B cell (primary cell): ENCODE results near the gene STAT2.
"Not testable (repeated sequence)": the region's sequence is repeated elsewhere in the genome, so short reads cannot be mapped to it uniquely, and the experiment has no call there.

ENCODE experiments used
- EZH2 ChIP-seq: IDR thresholded peaks from 2 replicates; pipeline ENCODE4 v1.6.1; 2012; ENCODE audit warnings: borderline replicate concordance, low read depth, mild to moderate bottlenecking, moderate library complexity, low read length; ENCODE audit not compliant: insufficient read depth, poor library complexity, severe bottlenecking
- TF ChIP-seq, protein P1 (sequence below): fragments of 200-600 bp; IDR thresholded peaks from one replicate; pipeline ENCODE4 v1.8.0; 2022; ENCODE audit warnings: antibody characterized with exemption, mild to moderate bottlenecking

DNA sequence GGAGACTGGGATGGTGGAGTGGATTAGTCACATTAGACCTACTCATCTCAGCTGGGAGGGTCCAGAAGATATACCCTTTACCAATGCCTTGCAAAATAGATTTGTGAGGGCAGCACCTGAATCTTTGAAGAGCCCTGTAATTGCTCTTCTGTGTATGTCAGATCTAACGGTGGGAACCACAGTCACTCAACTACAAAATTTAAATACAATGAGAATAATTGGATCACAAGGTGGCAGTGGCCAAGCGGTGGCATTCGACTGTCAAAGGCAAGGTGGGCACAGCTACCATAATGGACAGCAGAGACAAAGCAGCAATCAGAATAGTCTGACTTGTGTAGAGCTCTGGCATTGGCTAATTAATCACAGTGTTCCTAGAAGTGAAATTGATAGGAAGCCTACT lies 39.6 kb upstream of the STAT2 start:
- TF ChIP-seq, protein P1, sequence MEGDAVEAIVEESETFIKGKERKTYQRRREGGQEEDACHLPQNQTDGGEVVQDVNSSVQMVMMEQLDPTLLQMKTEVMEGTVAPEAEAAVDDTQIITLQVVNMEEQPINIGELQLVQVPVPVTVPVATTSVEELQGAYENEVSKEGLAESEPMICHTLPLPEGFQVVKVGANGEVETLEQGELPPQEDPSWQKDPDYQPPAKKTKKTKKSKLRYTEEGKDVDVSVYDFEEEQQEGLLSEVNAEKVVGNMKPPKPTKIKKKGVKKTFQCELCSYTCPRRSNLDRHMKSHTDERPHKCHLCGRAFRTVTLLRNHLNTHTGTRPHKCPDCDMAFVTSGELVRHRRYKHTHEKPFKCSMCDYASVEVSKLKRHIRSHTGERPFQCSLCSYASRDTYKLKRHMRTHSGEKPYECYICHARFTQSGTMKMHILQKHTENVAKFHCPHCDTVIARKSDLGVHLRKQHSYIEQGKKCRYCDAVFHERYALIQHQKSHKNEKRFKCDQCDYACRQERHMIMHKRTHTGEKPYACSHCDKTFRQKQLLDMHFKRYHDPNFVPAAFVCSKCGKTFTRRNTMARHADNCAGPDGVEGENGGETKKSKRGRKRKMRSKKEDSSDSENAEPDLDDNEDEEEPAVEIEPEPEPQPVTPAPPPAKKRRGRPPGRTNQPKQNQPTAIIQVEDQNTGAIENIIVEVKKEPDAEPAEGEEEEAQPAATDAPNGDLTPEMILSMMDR = not testable (repeated sequence)
- TF ChIP-seq EZH2 = not testable (repeated sequence)
